ENCODE data around the gene SLC44A3. TPM values are rescaled to one million over a fixed set of nuclear protein-coding genes. Genes with fewer than 3 reads are reported as not detected.

SLC44A3 gene
- 1 to 10 TPM; 4.0 to 6.7 (median 5.4) TPM for total RNA-seq

GRCh38 chr1:94819945-94820746 lies at the start of gene SLC44A3:
Gene SLC44A3, plus strand, starts transcription at chr1:94820357. Its CDS starts 95 bp downstream, at chr1:94820452.
- Histone ChIP-seq H3K9me3 (no peaks in the 10 kb centered on the region), H3K4me3 (replicated peaks in 1 of 3) (peak within 1 kb of the TSS in 2 of 3 donors; percentile 66 to 74), H3K27ac (peak within 1 kb of the TSS in 2 of 3 donors; percentile 48 to 72), H3K27me3 (no peaks in the 10 kb centered on the region), H3K36me3 (no peaks in the 10 kb centered on the region), H3K4me1 (peaks cover 6 to 13% of the 10 kb centered on the region in 2 donors)
- TF ChIP-seq CTCF (IDR thresholded peaks at IDR 0.05) (peak in 1 of 6 experiments; percentile 50), POLR2A (IDR thresholded peaks at IDR 0.05) (no peak)
- 2 to 3% methylated on average over 18 to 23 of the region's 77 CpGs for WGBS, 2 donors
- intact Hi-C loops (cut with DNase I) = no loop called here
- peak; percentile 47 for DNase-seq

DNA sequence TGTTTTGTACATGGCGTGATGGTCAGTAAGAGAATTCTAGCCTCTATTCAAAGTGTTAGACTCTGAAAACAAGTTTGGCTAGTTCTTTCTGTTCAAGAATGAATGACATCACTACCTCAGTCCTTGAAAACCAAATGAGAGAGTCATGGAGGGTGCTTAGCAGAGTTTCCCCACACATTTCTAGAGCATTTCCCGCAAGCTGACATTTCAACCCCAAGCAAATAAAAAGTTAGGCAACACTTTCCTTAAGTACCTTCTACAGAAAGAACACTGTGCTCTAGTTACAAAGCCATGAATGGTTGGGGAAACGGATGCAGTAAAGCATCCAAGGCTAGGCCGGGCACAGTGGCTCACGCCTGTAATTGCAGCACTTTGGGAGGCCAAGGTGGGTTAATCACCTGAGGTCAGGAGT lies 47.9 kb upstream of the SLC44A3 start:
- TF ChIP-seq POLR2A (IDR thresholded peaks at IDR 0.05) (peak in 1 of 2 donors; percentile 33), CTCF (IDR thresholded peaks at IDR 0.05) (peak in 2 of 6 experiments; percentile 8 to 34)
- WGBS, 2 donors = 33 to 61% methylated on average over 5 of the region's 5 CpGs
- Histone ChIP-seq H3K27me3 (no peaks in the 10 kb centered on the region), H3K9me3 (no peaks in the 10 kb centered on the region), H3K27ac (peak overlapping the region; percentile 77 to 88 (median 88)), H3K4me1 (peaks cover 29 to 31% of the 10 kb centered on the region in 2 donors), H3K36me3 (no peaks in the 10 kb centered on the region), H3K4me3 (replicated peaks in 1 of 3) (no peak overlapping the region)
- DNase-seq = peak; percentile 76
- intact Hi-C loops (cut with DNase I) = no loop called here

- DNase-seq = no peak
- H3K27ac ChIP-seq = peak overlapping the region; percentile 77 to 88 (median 88)
- no peaks in the 10 kb centered on the region for H3K36me3 ChIP-seq
- intact Hi-C loops (cut with DNase I) = no loop called here
- WGBS, 2 donors = 83% methylated on average over 3 of the region's 3 CpGs
- H3K4me1 ChIP-seq = peaks cover 29 to 31% of the 10 kb centered on the region in 2 donors
- no peak overlapping the region for H3K4me3 ChIP-seq (replicated peaks in 1 of 3)
- TF ChIP-seq CTCF (IDR thresholded peaks at IDR 0.05) = no peak
- TF ChIP-seq POLR2A (IDR thresholded peaks at IDR 0.05) = no peak
- H3K9me3 ChIP-seq = no peaks in the 10 kb centered on the region
- no peaks in the 10 kb centered on the region for H3K27me3 ChIP-seq
These were observed 47.3 kb upstream of the SLC44A3 start for GRCh38 chr1:94772845-94773244.

DNA sequence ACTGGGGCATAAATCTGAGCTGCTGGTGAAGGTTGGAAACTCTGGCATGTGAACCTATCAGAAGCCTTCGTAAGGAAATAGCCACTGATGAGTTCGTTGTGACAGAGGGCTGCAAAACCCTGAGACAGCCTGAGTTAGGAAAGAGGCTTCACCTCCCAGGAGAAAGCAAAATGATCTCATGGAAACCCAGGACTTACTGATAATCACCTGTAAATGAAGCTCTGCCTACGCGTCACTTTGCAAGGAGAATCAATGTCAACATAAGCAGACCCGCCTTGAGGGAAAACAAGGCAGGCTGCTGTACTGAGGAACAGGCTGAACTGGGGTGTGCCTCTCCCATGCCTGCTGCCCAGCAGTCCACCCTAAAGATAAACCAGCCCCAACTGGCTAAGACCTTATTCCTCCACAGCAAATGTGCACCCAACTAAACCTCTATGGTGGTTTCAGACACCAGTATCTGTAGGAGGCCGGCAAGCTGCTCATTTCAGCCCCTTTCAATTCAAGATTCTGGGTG lies 46.8 kb upstream of the SLC44A3 start:
- TF ChIP-seq CTCF (IDR thresholded peaks at IDR 0.05) (no peak), POLR2A (IDR thresholded peaks at IDR 0.05) (no peak)
- H3K4me1 ChIP-seq = peaks cover 29 to 31% of the 10 kb centered on the region in 2 donors
- no peak overlapping the region for H3K4me3 ChIP-seq (replicated peaks in 1 of 3)
- H3K9me3 ChIP-seq = no peaks in the 10 kb centered on the region
- no peaks in the 10 kb centered on the region for H3K27me3 ChIP-seq
- 90 to 92% methylated on average over 6 of the region's 6 CpGs for WGBS, 2 donors
- intact Hi-C loops (cut with DNase I) = no loop called here
- DNase-seq = no peak
- H3K27ac ChIP-seq = peak overlapping the region; percentile 77 to 88 (median 88)
- H3K36me3 ChIP-seq = no peaks in the 10 kb centered on the region

GRCh38 chr1:94773931-94774422 lies 46.2 kb upstream of the SLC44A3 start:
- Histone ChIP-seq H3K4me1 (peaks cover 31 to 33% of the 10 kb centered on the region in 2 donors), H3K9me3 (no peaks in the 10 kb centered on the region), H3K36me3 (no peaks in the 10 kb centered on the region), H3K27ac (peak overlapping the region in 1 of 3 donors; percentile 88), H3K4me3 (replicated peaks in 1 of 3) (no peak overlapping the region), H3K27me3 (no peaks in the 10 kb centered on the region)
- WGBS, 2 donors = 92 to 93% methylated on average over 8 of the region's 8 CpGs
- TF ChIP-seq POLR2A (IDR thresholded peaks at IDR 0.05) (no peak), CTCF (IDR thresholded peaks at IDR 0.05) (no peak)
- intact Hi-C loops (cut with DNase I) = no loop called here
- no peak for DNase-seq
